ENCODE results near the gene GHITM.

DNA sequence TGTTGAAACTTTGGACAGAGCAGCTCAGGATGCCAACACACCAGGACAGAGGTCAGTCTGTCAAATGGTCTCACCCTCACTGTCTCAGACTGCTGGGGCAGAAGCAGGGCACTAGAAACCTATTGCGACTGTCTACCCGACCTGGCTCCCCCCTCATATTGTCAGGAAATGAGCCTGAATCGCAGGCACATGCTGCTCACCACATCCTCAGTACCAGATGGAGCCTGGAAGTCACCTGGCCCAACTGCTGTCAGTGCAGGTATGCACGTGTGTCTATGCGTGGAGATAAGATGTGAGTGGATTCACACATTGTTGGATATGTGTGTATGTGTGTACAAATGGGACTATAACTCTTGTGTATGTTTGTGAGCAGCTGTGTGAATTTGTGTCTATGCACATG lies 51.8 kb downstream of the GHITM start:
- no peak for TF ChIP-seq GATA2 (CRISPR knock-in tag; IDR thresholded peaks at IDR 0.05)
- no peak for TF ChIP-seq TEAD4 (IDR thresholded peaks at IDR 0.05; ENCODE audit: borderline replicate concordance, insufficient read depth)
- TF ChIP-seq, protein P1, sequence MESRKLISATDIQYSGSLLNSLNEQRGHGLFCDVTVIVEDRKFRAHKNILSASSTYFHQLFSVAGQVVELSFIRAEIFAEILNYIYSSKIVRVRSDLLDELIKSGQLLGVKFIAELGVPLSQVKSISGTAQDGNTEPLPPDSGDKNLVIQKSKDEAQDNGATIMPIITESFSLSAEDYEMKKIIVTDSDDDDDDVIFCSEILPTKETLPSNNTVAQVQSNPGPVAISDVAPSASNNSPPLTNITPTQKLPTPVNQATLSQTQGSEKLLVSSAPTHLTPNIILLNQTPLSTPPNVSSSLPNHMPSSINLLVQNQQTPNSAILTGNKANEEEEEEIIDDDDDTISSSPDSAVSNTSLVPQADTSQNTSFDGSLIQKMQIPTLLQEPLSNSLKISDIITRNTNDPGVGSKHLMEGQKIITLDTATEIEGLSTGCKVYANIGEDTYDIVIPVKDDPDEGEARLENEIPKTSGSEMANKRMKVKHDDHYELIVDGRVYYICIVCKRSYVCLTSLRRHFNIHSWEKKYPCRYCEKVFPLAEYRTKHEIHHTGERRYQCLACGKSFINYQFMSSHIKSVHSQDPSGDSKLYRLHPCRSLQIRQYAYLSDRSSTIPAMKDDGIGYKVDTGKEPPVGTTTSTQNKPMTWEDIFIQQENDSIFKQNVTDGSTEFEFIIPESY (IDR thresholded peaks at IDR 0.05; ENCODE audit: borderline replicate concordance, low read depth) = no peak
- no peak for TF ChIP-seq CTCF (IDR thresholded peaks at IDR 0.05)
